WERI-Rb-1 (cell line): Measurements from ENCODE around the gene KCND2.

Source experiments
- DNase-seq: peaks from one replicate; pipeline ENCODE4 v3.0.0-alpha.2; 2020
- H3K27ac ChIP-seq: fragments of 250-450 bp; sonication (Bioruptor Pico); 2 replicates; pipeline ENCODE4 v1.5.1; 2020; ENCODE audit warnings: mild to moderate bottlenecking, moderate library complexity
- H3K27me3 ChIP-seq: fragments of 250-450 bp; sonication (Bioruptor Pico); 2 replicates; pipeline ENCODE4 v1.5.1; 2021; ENCODE audit warnings: mild to moderate bottlenecking, low read depth, moderate library complexity; ENCODE audit not compliant: insufficient read depth, severe bottlenecking
- H3K36me3 ChIP-seq: fragments of 250-450 bp; sonication (Bioruptor Pico); 2 replicates; pipeline ENCODE4 v1.5.1; 2020; ENCODE audit warnings: mild to moderate bottlenecking, moderate library complexity
- H3K4me3 ChIP-seq: 2 replicates; pipeline ENCODE4 v1.5.1; 2011; ENCODE audit warnings: low read depth, mild to moderate bottlenecking, control low read depth, low read length
- H3K9me3 ChIP-seq: fragments of 250-450 bp; sonication (Bioruptor Pico); 2 replicates; pipeline ENCODE4 v1.5.1; 2021; ENCODE audit warnings: mild to moderate bottlenecking, moderate library complexity; ENCODE audit not compliant: severe bottlenecking
- CTCF ChIP-seq: IDR thresholded peaks from 2 replicates; pipeline ENCODE4 v1.5.1; 2011; ENCODE audit warnings: low read depth, mild to moderate bottlenecking, control low read depth, inconsistent platforms, low read length

Gene KCND2

GRCh38 chr7:120273476-120273975 is 551 bp downstream of the KCND2 start:
- H3K27ac ChIP-seq = no peak overlapping the region; the same call in 1 of the 2 replicates
- TF ChIP-seq CTCF = no peak
- no peaks in the 10 kb centered on the region for H3K27me3 ChIP-seq
- no peaks in the 10 kb centered on the region for H3K9me3 ChIP-seq
- no peaks in the 10 kb centered on the region for H3K36me3 ChIP-seq
- DNase-seq = peak; percentile 61
- peak overlapping the region; percentile 70 for H3K4me3 ChIP-seq

GRCh38 chr7:120274482-120274881 is 1.5 kb downstream of the KCND2 start:
- peak; percentile 10 for DNase-seq
- Histone ChIP-seq H3K36me3 (no peaks in the 10 kb centered on the region), H3K9me3 (no peaks in the 10 kb centered on the region), H3K27me3 (no peaks in the 10 kb centered on the region), H3K27ac (no peak overlapping the region), H3K4me3 (no peak overlapping the region)
- TF ChIP-seq CTCF = no peak

GRCh38 chr7:120274899-120275298 is 1.9 kb downstream of the KCND2 start:
- H3K27ac ChIP-seq = no peak overlapping the region
- no peaks in the 10 kb centered on the region for H3K36me3 ChIP-seq
- DNase-seq = no peak
- no peak for TF ChIP-seq CTCF
- no peaks in the 10 kb centered on the region for H3K27me3 ChIP-seq
- no peak overlapping the region for H3K4me3 ChIP-seq
- H3K9me3 ChIP-seq = no peaks in the 10 kb centered on the region

- H3K27me3 ChIP-seq = no peaks in the 10 kb centered on the region
- no peak for TF ChIP-seq CTCF
- no peaks in the 10 kb centered on the region for H3K9me3 ChIP-seq
- DNase-seq = no peak
- no peaks in the 10 kb centered on the region for H3K36me3 ChIP-seq
- H3K27ac ChIP-seq = no peak overlapping the region
- no peak overlapping the region for H3K4me3 ChIP-seq
Measured at GRCh38 chr7:120276720-120277119, 3.7 kb downstream of the KCND2 start.

- H3K9me3 ChIP-seq = no peaks in the 10 kb centered on the region
- no peak for TF ChIP-seq CTCF
- no peaks in the 10 kb centered on the region for H3K36me3 ChIP-seq
- DNase-seq = no peak
- H3K27me3 ChIP-seq = no peaks in the 10 kb centered on the region
- H3K27ac ChIP-seq = no peak overlapping the region
- no peak overlapping the region for H3K4me3 ChIP-seq
Measured at GRCh38 chr7:120278773-120279172, 5.8 kb downstream of the KCND2 start.

- no peak for TF ChIP-seq CTCF
- H3K36me3 ChIP-seq = no peaks in the 10 kb centered on the region
- DNase-seq = no peak
Measured at GRCh38 chr7:120280743-120281142, 7.8 kb downstream of the KCND2 start.

More at GRCh38 chr7:120280743-120281142, 7.8 kb downstream of the KCND2 start:
- no peak overlapping the region for H3K4me3 ChIP-seq
- no peaks in the 10 kb centered on the region for H3K9me3 ChIP-seq
- H3K27me3 ChIP-seq = no peaks in the 10 kb centered on the region
- H3K27ac ChIP-seq = no peak overlapping the region
